ENCODE results near the gene DLEC1. TPM values are rescaled to one million over a fixed set of nuclear protein-coding genes. Genes with fewer than 3 reads are reported as not detected.
"Not testable (repeated sequence)": the region's sequence is repeated elsewhere in the genome, so short reads cannot be mapped to it uniquely, and the experiment has no call there.

The DLEC1 gene
- total and polyA plus RNA-seq, 4 donors: 0.25 to 0.69 (median 0.42) TPM

GRCh38 chr3:38153221-38153620 lies 114.2 kb downstream of the DLEC1 start:
- Histone ChIP-seq H3K9me3 (ENCODE audit: control insufficient read depth, low read length) (no peaks in the 10 kb centered on the region), H3K27me3 (ENCODE audit: control insufficient read depth in 1 of 2, insufficient read depth in 2 of 2, low read length in 1 of 2) (no peaks in the 10 kb centered on the region), H3K4me3 (ENCODE audit: low read length in 2 of 2) (no peak overlapping the region), H3K27ac (ENCODE audit: low read depth in 1 of 2, low read length in 2 of 2) (no peak overlapping the region), H3K4me1 (ENCODE audit: control insufficient read depth in 1 of 2, insufficient read depth in 2 of 2, low read length in 2 of 2) (no peaks in the 10 kb centered on the region), H3K36me3 (ENCODE audit: control insufficient read depth in 1 of 2, insufficient read depth in 2 of 2, low read length in 1 of 2) (no peaks in the 10 kb centered on the region)
- ATAC-seq (ENCODE audit: low FRiP score) (no peak), DNase-seq (no peak)
- intact Hi-C loops (cut with DNase I): no loop called here
- 93 to 95% methylated on average over 2 of the region's 2 CpGs for WGBS, 2 donors

GRCh38 chr3:38154033-38154494 lies 115.1 kb downstream of the DLEC1 start:
- ATAC-seq (ENCODE audit: low FRiP score) (no peak), DNase-seq (no peak)
- Histone ChIP-seq H3K27me3 (ENCODE audit: control insufficient read depth in 1 of 2, insufficient read depth in 2 of 2, low read length in 1 of 2) (no peaks in the 10 kb centered on the region), H3K4me3 (ENCODE audit: low read length in 2 of 2) (no peak overlapping the region), H3K4me1 (ENCODE audit: control insufficient read depth in 1 of 2, insufficient read depth in 2 of 2, low read length in 2 of 2) (no peaks in the 10 kb centered on the region), H3K9me3 (ENCODE audit: control insufficient read depth, low read length) (no peaks in the 10 kb centered on the region), H3K36me3 (ENCODE audit: control insufficient read depth in 1 of 2, insufficient read depth in 2 of 2, low read length in 1 of 2) (no peaks in the 10 kb centered on the region), H3K27ac (ENCODE audit: low read depth in 1 of 2, low read length in 2 of 2) (no peak overlapping the region)
- intact Hi-C loops (cut with DNase I): no loop called here
- 52 to 54% methylated on average over 2 of the region's 2 CpGs for WGBS, 2 donors

- Histone ChIP-seq H3K4me3 (ENCODE audit: low read length in 2 of 2) (no peak overlapping the region), H3K9me3 (ENCODE audit: control insufficient read depth, low read length) (no peaks in the 10 kb centered on the region), H3K4me1 (ENCODE audit: control insufficient read depth in 1 of 2, insufficient read depth in 2 of 2, low read length in 2 of 2) (no peaks in the 10 kb centered on the region), H3K36me3 (ENCODE audit: control insufficient read depth in 1 of 2, insufficient read depth in 2 of 2, low read length in 1 of 2) (no peaks in the 10 kb centered on the region), H3K27me3 (ENCODE audit: control insufficient read depth in 1 of 2, insufficient read depth in 2 of 2, low read length in 1 of 2) (no peaks in the 10 kb centered on the region), H3K27ac (ENCODE audit: low read depth in 1 of 2, low read length in 2 of 2) (no peak overlapping the region)
- ATAC-seq (ENCODE audit: low FRiP score): no peak
- 60% methylated on average over 2 of the region's 2 CpGs for WGBS, 2 donors
- intact Hi-C loops (cut with DNase I): no loop called here
- no peak for DNase-seq
These were observed 115.7 kb downstream of the DLEC1 start for GRCh38 chr3:38154625-38155255.

- 90 to 96% methylated on average over 2 of the region's 2 CpGs for WGBS, 2 donors
- intact Hi-C loops (cut with DNase I): no loop called here
- Histone ChIP-seq H3K36me3 (ENCODE audit: control insufficient read depth in 1 of 2, insufficient read depth in 2 of 2, low read length in 1 of 2) (no peaks in the 10 kb centered on the region), H3K4me1 (ENCODE audit: control insufficient read depth in 1 of 2, insufficient read depth in 2 of 2, low read length in 2 of 2) (no peaks in the 10 kb centered on the region), H3K4me3 (ENCODE audit: low read length in 2 of 2) (no peak overlapping the region), H3K9me3 (ENCODE audit: control insufficient read depth, low read length) (no peaks in the 10 kb centered on the region), H3K27ac (ENCODE audit: low read depth in 1 of 2, low read length in 2 of 2) (no peak overlapping the region), H3K27me3 (ENCODE audit: control insufficient read depth in 1 of 2, insufficient read depth in 2 of 2, low read length in 1 of 2) (no peaks in the 10 kb centered on the region)
- DNase-seq: no peak
- ATAC-seq (ENCODE audit: low FRiP score): no peak
These were observed 116.8 kb downstream of the DLEC1 start for GRCh38 chr3:38155825-38156224.

- Histone ChIP-seq H3K4me1 (ENCODE audit: control insufficient read depth in 1 of 2, insufficient read depth in 2 of 2, low read length in 2 of 2) (no peaks in the 10 kb centered on the region), H3K27ac (ENCODE audit: low read depth in 1 of 2, low read length in 2 of 2) (no peak overlapping the region), H3K36me3 (ENCODE audit: control insufficient read depth in 1 of 2, insufficient read depth in 2 of 2, low read length in 1 of 2) (no peaks in the 10 kb centered on the region), H3K9me3 (ENCODE audit: control insufficient read depth, low read length) (no peaks in the 10 kb centered on the region), H3K27me3 (ENCODE audit: control insufficient read depth in 1 of 2, insufficient read depth in 2 of 2, low read length in 1 of 2) (no peaks in the 10 kb centered on the region), H3K4me3 (ENCODE audit: low read length in 2 of 2) (no peak overlapping the region)
- no peak for DNase-seq
- WGBS, 2 donors: 98 to 99% methylated on average over 2 of the region's 2 CpGs
- intact Hi-C loops (cut with DNase I): no loop called here
- ATAC-seq (ENCODE audit: low FRiP score): no peak
These were observed 118.1 kb downstream of the DLEC1 start for GRCh38 chr3:38157117-38157516.

- 83 to 85% methylated on average over 3 of the region's 3 CpGs for WGBS, 2 donors
- Histone ChIP-seq H3K4me1 (ENCODE audit: control insufficient read depth in 1 of 2, insufficient read depth in 2 of 2, low read length in 2 of 2) (no peaks in the 10 kb centered on the region), H3K36me3 (ENCODE audit: control insufficient read depth in 1 of 2, insufficient read depth in 2 of 2, low read length in 1 of 2) (no peaks in the 10 kb centered on the region), H3K9me3 (ENCODE audit: control insufficient read depth, low read length) (no peaks in the 10 kb centered on the region), H3K27me3 (ENCODE audit: control insufficient read depth in 1 of 2, insufficient read depth in 2 of 2, low read length in 1 of 2) (no peaks in the 10 kb centered on the region), H3K27ac (ENCODE audit: low read depth in 1 of 2, low read length in 2 of 2) (no peak overlapping the region), H3K4me3 (ENCODE audit: low read length in 2 of 2) (no peak overlapping the region)
- ATAC-seq (ENCODE audit: low FRiP score): no peak
- DNase-seq: no peak
- intact Hi-C loops (cut with DNase I): no loop called here
These were observed 118.6 kb downstream of the DLEC1 start for GRCh38 chr3:38157595-38157994.

- Histone ChIP-seq H3K4me1 (ENCODE audit: control insufficient read depth in 1 of 2, insufficient read depth in 2 of 2, low read length in 2 of 2) (no peaks in the 10 kb centered on the region), H3K9me3 (ENCODE audit: control insufficient read depth, low read length) (no peaks in the 10 kb centered on the region), H3K4me3 (ENCODE audit: low read length in 2 of 2) (no peak overlapping the region), H3K36me3 (ENCODE audit: control insufficient read depth in 1 of 2, insufficient read depth in 2 of 2, low read length in 1 of 2) (no peaks in the 10 kb centered on the region), H3K27ac (ENCODE audit: low read depth in 1 of 2, low read length in 2 of 2) (no peak overlapping the region), H3K27me3 (ENCODE audit: control insufficient read depth in 1 of 2, insufficient read depth in 2 of 2, low read length in 1 of 2) (no peaks in the 10 kb centered on the region)
- DNase-seq (no peak), ATAC-seq (ENCODE audit: low FRiP score) (no peak)
- intact Hi-C loops (cut with DNase I): no loop called here
- 82% methylated on average over 5 of the region's 5 CpGs for WGBS, 2 donors
These were observed 119.5 kb downstream of the DLEC1 start for GRCh38 chr3:38158472-38158871.

GRCh38 chr3:38160704-38161103 lies 121.7 kb downstream of the DLEC1 start:
- H3K4me3 ChIP-seq (ENCODE audit: low read length in 2 of 2); H3K4me1 ChIP-seq (ENCODE audit: control insufficient read depth in 1 of 2, insufficient read depth in 2 of 2, low read length in 2 of 2); DNase-seq; H3K9me3 ChIP-seq (ENCODE audit: control insufficient read depth, low read length); H3K27ac ChIP-seq (ENCODE audit: low read depth in 1 of 2, low read length in 2 of 2); H3K36me3 ChIP-seq (ENCODE audit: control insufficient read depth in 1 of 2, insufficient read depth in 2 of 2, low read length in 1 of 2); H3K27me3 ChIP-seq (ENCODE audit: control insufficient read depth in 1 of 2, insufficient read depth in 2 of 2, low read length in 1 of 2); ATAC-seq (ENCODE audit: low FRiP score): not testable (repeated sequence)
- intact Hi-C loops (cut with DNase I): loop anchor here in 1 of 2 donors (10.0 kb wide), 1 partner anchor 126 kb away; the partner anchor contains the start of gene DLEC1
- WGBS, 2 donors: 90 to 93% methylated on average over 11 of the region's 11 CpGs

- no peak for DNase-seq
- intact Hi-C loops (cut with DNase I): loop anchor here in 1 of 2 donors (10.0 kb wide), 1 partner anchor 128 kb away; the partner anchor contains the start of gene DLEC1
- H3K4me3 ChIP-seq (ENCODE audit: low read length in 2 of 2): no peak overlapping the region
- no peaks in the 10 kb centered on the region for H3K9me3 ChIP-seq (ENCODE audit: control insufficient read depth, low read length)
- H3K27ac ChIP-seq (ENCODE audit: low read depth in 1 of 2, low read length in 2 of 2): no peak overlapping the region
- 90% methylated on average over 12 of the region's 12 CpGs for WGBS, 2 donors
- no peak for ATAC-seq (ENCODE audit: low FRiP score)
- H3K27me3 ChIP-seq (ENCODE audit: control insufficient read depth in 1 of 2, insufficient read depth in 2 of 2, low read length in 1 of 2): no peaks in the 10 kb centered on the region
- no peaks in the 10 kb centered on the region for H3K36me3 ChIP-seq (ENCODE audit: control insufficient read depth in 1 of 2, insufficient read depth in 2 of 2, low read length in 1 of 2)
- peaks cover 2% of the 10 kb centered on the region in 2 donors for H3K4me1 ChIP-seq (ENCODE audit: control insufficient read depth in 1 of 2, insufficient read depth in 2 of 2, low read length in 2 of 2)
These were observed 124.3 kb downstream of the DLEC1 start for GRCh38 chr3:38163117-38163840.

Data from aorta (tissue), 5 donors.